Transverse colon (tissue), 4 donors: ENCODE results near the gene LIN7B. TPM values are rescaled to one million over a fixed set of nuclear protein-coding genes. Genes with fewer than 3 reads are reported as not detected.
A peak's percentile ranks its signal among the peaks of the same experiment; 100 is the strongest.

Experiments
- DNase-seq: peaks from one replicate; pipeline ENCODE4 v3.0.0-alpha.2; 2019
- H3K27ac ChIP-seq, 4 donors: fragments of 200-600 bp; sonication (generic); 2 replicates each; pipeline ENCODE4 v1.5.1; 2016 to 2018; ENCODE audit warnings: inconsistent platforms in 4 of 4
- H3K27me3 ChIP-seq: fragments of 200-600 bp; sonication (generic); 2 replicates; pipeline ENCODE4 v1.5.1; 2017; ENCODE audit warnings: inconsistent platforms
- H3K36me3 ChIP-seq, 4 donors: fragments of 200-600 bp; sonication (generic); 2 replicates each; pipeline ENCODE4 v1.5.1; 2017 to 2019; ENCODE audit warnings: inconsistent platforms in 4 of 4
- H3K4me1 ChIP-seq, 4 donors: fragments of 200-600 bp; sonication (generic); 2 replicates each; pipeline ENCODE4 v1.5.1; 2017 to 2020; ENCODE audit warnings: inconsistent platforms in 4 of 4
- H3K4me3 ChIP-seq, 4 donors: fragments of 200-600 bp; sonication (generic); 1 replicate in 1 of 4; 2 replicates in 3 of 4; pipeline versions ENCODE4 v1.5.1 to v1.6.1; 2017 to 2019; ENCODE audit warnings: inconsistent platforms in 4 of 4
- H3K9me3 ChIP-seq, 2 donors: fragments of 200-600 bp; sonication (generic); 2 replicates each; pipeline ENCODE4 v1.5.1; 2017 to 2019; ENCODE audit warnings: inconsistent platforms in 2 of 2
- EP300 ChIP-seq: sonication (generic); formaldehyde crosslinking; IDR thresholded peaks from one replicate; pipeline ENCODE4 v1.6.1; 2017; ENCODE audit warnings: antibody characterized with exemption, low read depth
- POLR2A ChIP-seq: fragments of 450-650 bp; IDR thresholded peaks from one replicate; pipeline ENCODE4 v1.6.1; 2016; ENCODE audit warnings: antibody characterized with exemption, mild to moderate bottlenecking, moderate library complexity
- POLR2AphosphoS5 ChIP-seq, 3 donors: sonication (generic); formaldehyde crosslinking; IDR thresholded peaks; one replicate each; pipeline ENCODE4 v1.6.1; 2016; ENCODE audit warnings: antibody characterized with exemption in 3 of 3
- WGBS, 2 donors: methylation state at CpG; one replicate each; pipeline ENCODE4 v1.1.5; 2018; ENCODE audit warnings: low coverage in 1 of 2; 5-methylcytosine and 5-hydroxymethylcytosine counted together
- in situ Hi-C, 4 donors: fragments of 200-750 bp; cut with MboI; loops; one replicate each; pipeline versions ENCODE4 v1.15.0 to v1.15.1; 2017; ENCODE audit warnings: low sequenced_read_pairs in 3 of 4, low pct_ligation_motif_present in 1 of 4, low pct_unique_long_range_greater_than_20kb in 1 of 4
- intact Hi-C: fragments of 100-400 bp; cut with DNase I; formaldehyde crosslinking; loops from one replicate; pipeline ENCODE4 v1.15.1; 2023; ENCODE audit warnings: low total_unique reads
- total RNA-seq, 4 donors: library from RNA; depleted of rRNA; stranded (reverse); fragments of >200 nt; gene quantifications; one replicate each; pipeline ENCODE4 v1.1.0, GENCODE V29; 2016
- TF ChIP-seq, protein P1 (sequence below), 5 experiments: fragments of 200-600 bp in 3 of 5; fragments of 450-650 bp in 2 of 5; sonication (generic) in 3 of 5; IDR thresholded peaks; 1 replicate in 2 of 5; 2 replicates in 3 of 5; pipeline ENCODE4 v1.5.1; 2016 to 2017; ENCODE audit warnings: antibody characterized with exemption in 5 of 5, inconsistent platforms in 3 of 5, mild to moderate bottlenecking in 2 of 5, moderate library complexity in 1 of 5

Gene LIN7B
- total RNA-seq, 4 donors from 2014 or later = 14.2 to 92.8 (median 39.8) TPM

DNA sequence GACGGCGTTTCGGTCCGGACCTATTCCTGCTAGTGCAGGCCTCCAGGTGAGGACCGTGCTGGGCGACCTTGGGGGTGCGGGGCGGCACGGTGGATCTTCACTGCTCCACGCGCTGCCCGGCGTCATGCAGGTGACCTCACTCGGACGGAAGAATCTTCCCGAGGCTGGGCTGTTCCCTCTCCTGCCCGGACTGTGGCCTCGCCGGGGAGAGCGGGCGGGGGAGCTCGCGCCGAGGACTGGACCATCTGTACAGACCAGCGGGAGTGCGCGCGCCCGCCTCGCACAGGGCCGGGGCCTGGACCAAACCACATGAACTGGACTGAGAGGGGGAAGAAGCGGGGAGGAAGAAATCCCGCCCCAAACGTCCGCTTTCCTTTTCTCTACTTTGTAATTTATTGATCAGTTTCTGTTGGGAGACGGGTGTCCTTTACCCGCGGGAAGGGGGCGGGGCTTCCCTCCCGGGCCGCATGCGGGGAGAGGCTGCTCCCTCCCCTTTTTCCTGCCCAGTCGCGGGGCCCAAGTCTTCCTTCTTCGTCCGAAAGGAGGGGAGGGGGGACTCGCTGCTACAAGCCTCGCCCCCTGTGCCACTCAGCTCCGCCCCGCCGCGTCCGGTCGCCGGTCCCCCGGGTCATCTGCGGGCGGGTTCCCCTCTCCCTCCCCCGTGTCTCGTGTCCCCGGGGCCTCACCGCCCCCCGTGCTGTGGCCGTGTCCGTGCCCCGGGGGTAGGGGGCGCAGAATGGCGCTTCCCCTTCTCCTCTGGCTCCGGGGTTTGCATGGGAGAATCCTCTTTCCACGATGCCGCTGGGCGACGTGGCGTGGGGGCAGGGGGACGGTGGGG, 36.2 kb downstream of the LIN7B start:
- intact Hi-C loops = no loop called here
- in situ Hi-C loops = no loop called here
- WGBS, 2 donors = 1% methylated on average over 48 of the region's 75 CpGs; no CpG with 5 or more reads in 1 of the 2 donors
- peak overlapping the region; percentile 83 to 94 (median 92) for H3K27ac ChIP-seq
- TF ChIP-seq POLR2A (peak; percentile 79), EP300 (no peak), POLR2AphosphoS5 (IDR thresholded peaks at IDR 0.05) (peak; percentile 85 to 91 (median 90))
- TF ChIP-seq, protein P1, sequence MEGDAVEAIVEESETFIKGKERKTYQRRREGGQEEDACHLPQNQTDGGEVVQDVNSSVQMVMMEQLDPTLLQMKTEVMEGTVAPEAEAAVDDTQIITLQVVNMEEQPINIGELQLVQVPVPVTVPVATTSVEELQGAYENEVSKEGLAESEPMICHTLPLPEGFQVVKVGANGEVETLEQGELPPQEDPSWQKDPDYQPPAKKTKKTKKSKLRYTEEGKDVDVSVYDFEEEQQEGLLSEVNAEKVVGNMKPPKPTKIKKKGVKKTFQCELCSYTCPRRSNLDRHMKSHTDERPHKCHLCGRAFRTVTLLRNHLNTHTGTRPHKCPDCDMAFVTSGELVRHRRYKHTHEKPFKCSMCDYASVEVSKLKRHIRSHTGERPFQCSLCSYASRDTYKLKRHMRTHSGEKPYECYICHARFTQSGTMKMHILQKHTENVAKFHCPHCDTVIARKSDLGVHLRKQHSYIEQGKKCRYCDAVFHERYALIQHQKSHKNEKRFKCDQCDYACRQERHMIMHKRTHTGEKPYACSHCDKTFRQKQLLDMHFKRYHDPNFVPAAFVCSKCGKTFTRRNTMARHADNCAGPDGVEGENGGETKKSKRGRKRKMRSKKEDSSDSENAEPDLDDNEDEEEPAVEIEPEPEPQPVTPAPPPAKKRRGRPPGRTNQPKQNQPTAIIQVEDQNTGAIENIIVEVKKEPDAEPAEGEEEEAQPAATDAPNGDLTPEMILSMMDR (IDR thresholded peaks at IDR 0.05) = no peak
- H3K4me3 ChIP-seq = peak overlapping the region; percentile 54 to 78 (median 64)
- no peaks in the 10 kb centered on the region for H3K27me3 ChIP-seq
- peak; percentile 93 for DNase-seq
- H3K4me1 ChIP-seq = peaks cover 17 to 51% (median 35%) of the 10 kb centered on the region in 4 donors
- no peaks in the 10 kb centered on the region for H3K36me3 ChIP-seq
- no peaks in the 10 kb centered on the region for H3K9me3 ChIP-seq

DNA sequence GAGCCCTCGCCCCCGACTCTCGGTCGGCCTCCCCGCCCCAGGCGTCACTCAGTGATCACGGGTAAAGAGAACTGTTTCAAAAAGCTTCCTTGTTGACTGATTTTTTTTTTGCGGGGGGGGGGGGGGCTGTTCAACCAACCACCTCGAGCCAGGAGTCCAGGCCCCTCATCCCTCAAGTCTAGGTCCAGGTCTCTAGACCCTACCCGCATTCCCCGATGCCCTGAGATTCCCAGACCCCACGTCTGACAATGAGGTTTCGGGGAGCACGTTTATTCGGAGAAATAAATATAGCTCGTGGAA, 36.7 kb downstream of the LIN7B start:
- Histone ChIP-seq H3K4me1 (peaks cover 13 to 45% (median 31%) of the 10 kb centered on the region in 4 donors), H3K9me3 (no peaks in the 10 kb centered on the region), H3K36me3 (no peaks in the 10 kb centered on the region), H3K27me3 (no peaks in the 10 kb centered on the region), H3K4me3 (peak overlapping the region; percentile 54 to 78 (median 64)), H3K27ac (peak overlapping the region; percentile 83 to 94 (median 92))
- TF ChIP-seq POLR2A (no peak), POLR2AphosphoS5 (IDR thresholded peaks at IDR 0.05) (no peak), EP300 (no peak)
- TF ChIP-seq, protein P1 (IDR thresholded peaks at IDR 0.05) = no peak
- in situ Hi-C loops = no loop called here
- no peak for DNase-seq
- 4% methylated on average over 15 of the region's 16 CpGs; no CpG with 5 or more reads in 1 of the 2 donors for WGBS, 2 donors
- intact Hi-C loops = no loop called here

DNA sequence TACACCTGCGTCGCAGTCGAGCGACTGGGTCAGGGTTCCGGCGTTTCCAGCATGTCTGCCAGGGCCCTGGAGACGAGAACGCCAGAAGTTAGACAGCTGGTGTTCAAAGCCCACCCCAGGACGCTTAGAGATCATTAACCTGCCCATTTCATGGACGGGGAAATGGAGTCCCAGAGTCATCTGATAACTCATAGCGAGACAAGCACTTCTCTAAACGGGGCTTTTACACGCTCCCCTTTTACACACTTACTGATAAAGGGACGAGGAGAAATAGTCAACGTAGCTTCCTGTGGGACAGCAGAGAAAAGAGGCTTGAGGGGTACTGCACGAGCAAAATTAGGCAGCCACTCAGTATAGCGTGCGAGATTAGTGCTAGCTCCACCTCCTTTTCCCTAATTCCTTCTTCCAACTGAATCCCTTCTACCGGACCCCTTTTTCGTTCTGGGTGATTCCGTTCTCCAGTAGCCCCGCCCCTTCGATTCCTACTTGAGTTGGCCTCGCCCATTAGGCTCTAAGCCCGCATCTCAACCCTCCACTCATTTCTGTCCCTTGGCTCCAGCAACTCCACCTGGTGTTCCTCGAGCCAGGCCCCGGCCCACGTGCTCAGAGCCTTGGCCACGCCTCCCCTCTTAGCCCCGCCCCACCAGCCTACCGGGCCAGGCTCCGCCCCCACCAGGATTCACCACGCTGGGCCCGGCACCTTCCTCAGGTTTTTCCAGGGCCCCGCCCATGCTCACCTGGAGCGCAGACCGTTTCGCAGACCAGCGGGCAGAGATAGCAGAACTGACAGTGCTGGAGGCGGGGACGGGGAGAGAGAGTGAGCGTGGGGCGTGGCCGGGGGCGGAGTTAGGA, 37.3 kb downstream of the LIN7B start:
- TF ChIP-seq POLR2A (peak; percentile 45), POLR2AphosphoS5 (IDR thresholded peaks at IDR 0.05) (peak; percentile 9 to 60 (median 52))
- TF ChIP-seq, protein P1 (IDR thresholded peaks at IDR 0.05) = no peak
- Histone ChIP-seq H3K36me3 (no peaks in the 10 kb centered on the region), H3K9me3 (no peaks in the 10 kb centered on the region), H3K27ac (peak overlapping the region; percentile 83 to 94 (median 92)), H3K4me1 (peaks cover 8 to 39% (median 26%) of the 10 kb centered on the region in 4 donors), H3K27me3 (no peaks in the 10 kb centered on the region), H3K4me3 (peak overlapping the region in 3 of 4 donors; percentile 54 to 72 (median 56))
- intact Hi-C loops (no loop called here), in situ Hi-C loops (no loop called here)
- DNase-seq = peak; percentile 98
- 0 to 3% methylated on average over 3 to 41 of the region's 45 CpGs for WGBS, 2 donors

DNA sequence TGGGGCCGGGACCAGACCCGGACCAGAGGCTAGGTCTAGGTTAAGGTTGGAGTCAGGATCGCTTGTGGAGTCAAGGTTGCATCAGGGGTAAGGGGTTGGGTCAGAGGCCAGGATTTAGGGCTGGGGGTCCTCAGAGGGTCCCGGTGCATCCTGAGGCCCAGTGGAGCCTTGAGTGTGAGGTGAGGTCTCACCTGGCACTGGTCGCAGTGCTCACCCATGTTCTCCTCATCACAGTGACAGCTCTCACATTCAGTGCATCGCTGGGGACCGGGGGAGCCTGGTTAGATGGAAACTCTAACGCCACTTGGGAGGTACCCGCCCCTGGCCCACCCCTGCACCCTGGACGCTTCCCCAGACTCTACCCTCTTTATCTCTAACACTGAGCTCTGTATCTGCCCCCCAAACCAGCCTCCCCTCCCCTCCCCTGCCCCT, 38.0 kb downstream of the LIN7B start:
- TF ChIP-seq POLR2AphosphoS5 (IDR thresholded peaks at IDR 0.05) (no peak), EP300 (no peak), POLR2A (no peak)
- TF ChIP-seq, protein P1 (IDR thresholded peaks at IDR 0.05) = no peak
- peak overlapping the region; percentile 83 to 94 (median 92) for H3K27ac ChIP-seq
- intact Hi-C loops = no loop called here

More for the DNA sequence above, 38.0 kb downstream of the LIN7B start:
- WGBS, 2 donors = 40% methylated on average over 10 of the region's 10 CpGs; no CpG with 5 or more reads in 1 of the 2 donors
- H3K27me3 ChIP-seq = no peaks in the 10 kb centered on the region
- peak overlapping the region in 1 of 4 donors; percentile 56 for H3K4me3 ChIP-seq
- no peaks in the 10 kb centered on the region for H3K36me3 ChIP-seq
- H3K9me3 ChIP-seq = no peaks in the 10 kb centered on the region
- no peak for DNase-seq
- in situ Hi-C loops = no loop called here
- H3K4me1 ChIP-seq = peaks cover 8 to 39% (median 26%) of the 10 kb centered on the region in 4 donors
